ENCODE data around the gene UBE4A. TPM values are rescaled to one million over a fixed set of nuclear protein-coding genes. Genes with fewer than 3 reads are reported as not detected.

Gene UBE4A
- total RNA-seq, 3 donors from 2014 or later, result 42.3 to 50.1 (median 46.1) TPM

- intact Hi-C loops (cut with DNase I, micrococcal nuclease), result loop anchor here (5.0 to 10.0 kb wide), 3 partner anchors 56 to 158 kb away; no protein-coding TSS in a partner anchor
- Histone ChIP-seq H3K36me3 (ENCODE audit: low read depth) (no peaks in the 10 kb centered on the region), H3K4me3 (no peak overlapping the region), H3K4me1 (ENCODE audit: low read depth) (no peaks in the 10 kb centered on the region), H3K9me3 (no peaks in the 10 kb centered on the region)
- TF ChIP-seq, protein P1, sequence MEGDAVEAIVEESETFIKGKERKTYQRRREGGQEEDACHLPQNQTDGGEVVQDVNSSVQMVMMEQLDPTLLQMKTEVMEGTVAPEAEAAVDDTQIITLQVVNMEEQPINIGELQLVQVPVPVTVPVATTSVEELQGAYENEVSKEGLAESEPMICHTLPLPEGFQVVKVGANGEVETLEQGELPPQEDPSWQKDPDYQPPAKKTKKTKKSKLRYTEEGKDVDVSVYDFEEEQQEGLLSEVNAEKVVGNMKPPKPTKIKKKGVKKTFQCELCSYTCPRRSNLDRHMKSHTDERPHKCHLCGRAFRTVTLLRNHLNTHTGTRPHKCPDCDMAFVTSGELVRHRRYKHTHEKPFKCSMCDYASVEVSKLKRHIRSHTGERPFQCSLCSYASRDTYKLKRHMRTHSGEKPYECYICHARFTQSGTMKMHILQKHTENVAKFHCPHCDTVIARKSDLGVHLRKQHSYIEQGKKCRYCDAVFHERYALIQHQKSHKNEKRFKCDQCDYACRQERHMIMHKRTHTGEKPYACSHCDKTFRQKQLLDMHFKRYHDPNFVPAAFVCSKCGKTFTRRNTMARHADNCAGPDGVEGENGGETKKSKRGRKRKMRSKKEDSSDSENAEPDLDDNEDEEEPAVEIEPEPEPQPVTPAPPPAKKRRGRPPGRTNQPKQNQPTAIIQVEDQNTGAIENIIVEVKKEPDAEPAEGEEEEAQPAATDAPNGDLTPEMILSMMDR (IDR thresholded peaks at IDR 0.05), result peak; percentile 34
- DNase-seq, result no peak
- no peak for ATAC-seq
Measured at GRCh38 chr11:118353084-118353710, 6.2 kb upstream of the UBE4A start.

DNA sequence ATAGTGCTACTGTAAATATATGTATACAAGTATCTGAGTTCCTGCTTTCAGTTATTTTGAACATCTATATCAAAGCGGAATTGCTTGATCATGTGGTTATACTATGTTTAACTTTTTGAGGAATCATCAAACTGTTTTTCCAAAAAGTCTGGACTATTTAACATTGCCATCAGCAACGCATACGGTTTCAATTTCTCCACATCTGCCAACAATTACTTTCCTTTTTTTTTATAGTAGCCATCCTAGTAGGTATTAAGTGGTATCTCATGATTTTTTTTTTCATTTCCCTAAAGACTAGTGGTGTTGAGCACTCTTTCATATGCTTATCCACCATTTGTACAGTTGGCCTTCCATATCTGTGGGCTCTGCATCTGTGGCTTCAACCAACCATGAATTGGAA is 1.3 kb upstream of the UBE4A start:
- H3K4me1 ChIP-seq (ENCODE audit: low read depth), result peaks cover 4% of the 10 kb centered on the region
- TF ChIP-seq, protein P1 (IDR thresholded peaks at IDR 0.05), result no peak
- no peaks in the 10 kb centered on the region for H3K9me3 ChIP-seq
- intact Hi-C loops (cut with DNase I, micrococcal nuclease), result loop anchor here in 1 of 2 donors (10.0 kb wide), 1 partner anchor 163 kb away; no protein-coding TSS in a partner anchor
- peaks cover 3% of the 10 kb centered on the region for H3K36me3 ChIP-seq (ENCODE audit: low read depth)
- no peak for DNase-seq
- no peak overlapping the region for H3K4me3 ChIP-seq
- ATAC-seq, result no peak

- intact Hi-C loops (cut with DNase I, micrococcal nuclease), result no loop called here
- Histone ChIP-seq H3K36me3 (ENCODE audit: low read depth) (peaks cover 3% of the 10 kb centered on the region), H3K4me1 (ENCODE audit: low read depth) (peaks cover 4% of the 10 kb centered on the region), H3K9me3 (no peaks in the 10 kb centered on the region), H3K4me3 (no peak overlapping the region)
- DNase-seq (no peak), ATAC-seq (no peak)
- TF ChIP-seq, protein P1 (IDR thresholded peaks at IDR 0.05), result no peak
Measured at GRCh38 chr11:118364956-118365615, 5.7 kb downstream of the UBE4A start.

GRCh38 chr11:118366287-118366686 is 6.9 kb downstream of the UBE4A start:
- TF ChIP-seq, protein P1 (IDR thresholded peaks at IDR 0.05), result no peak
- Histone ChIP-seq H3K4me3 (no peak overlapping the region), H3K36me3 (ENCODE audit: low read depth) (peaks cover 2% of the 10 kb centered on the region), H3K9me3 (no peaks in the 10 kb centered on the region), H3K4me1 (ENCODE audit: low read depth) (no peaks in the 10 kb centered on the region)
- intact Hi-C loops (cut with DNase I, micrococcal nuclease), result no loop called here
- no peak for DNase-seq
- no peak for ATAC-seq

- TF ChIP-seq, protein P1 (IDR thresholded peaks at IDR 0.05), result no peak
- no peaks in the 10 kb centered on the region for H3K9me3 ChIP-seq
- no peak for ATAC-seq
- intact Hi-C loops (cut with DNase I, micrococcal nuclease), result no loop called here
- H3K4me1 ChIP-seq (ENCODE audit: low read depth), result no peaks in the 10 kb centered on the region
- H3K4me3 ChIP-seq, result no peak overlapping the region
- DNase-seq, result no peak
- H3K36me3 ChIP-seq (ENCODE audit: low read depth), result no peaks in the 10 kb centered on the region
Measured at GRCh38 chr11:118370774-118371173, 11.4 kb downstream of the UBE4A start.

All from mucosa of descending colon (tissue), 3 donors.